H1 (cell line): ENCODE measurements around the gene SAMD4A. TPM values are rescaled to one million over a fixed set of nuclear protein-coding genes. Genes with fewer than 3 reads are reported as not detected.

ENCODE experiments used
- CEBPB ChIP-seq: IDR thresholded peaks from 2 replicates; pipeline ENCODE4 v1.6.1; 2012; ENCODE audit warnings: low read depth, low read length
- RAD21 ChIP-seq, 2 experiments: IDR thresholded peaks in 1 of 2; conservative IDR thresholded peaks in 1 of 2; 2 replicates each; pipeline ENCODE4 v1.6.1; 2011; ENCODE audit warnings: low read depth in 2 of 2, low read length in 2 of 2, improper control_type of control experiment in 1 of 2, inconsistent platforms in 1 of 2, mild to moderate bottlenecking in 1 of 2, moderate library complexity in 1 of 2
- SIRT6 ChIP-seq: IDR thresholded peaks from one replicate; pipeline ENCODE4 v1.7.1; 2012; ENCODE audit warnings: low read length, inconsistent platforms
- SIX5 ChIP-seq: IDR thresholded peaks from 2 replicates; pipeline ENCODE4 v1.6.1; 2011; ENCODE audit warnings: mild to moderate bottlenecking, low read depth, low read length
- TAF1 ChIP-seq: IDR thresholded peaks from 2 replicates; pipeline ENCODE4 v1.6.1; 2011; ENCODE audit warnings: mild to moderate bottlenecking, low read depth, low read length
- polyA plus RNA-seq, 7 experiments: library from polyadenylated mRNA; depleted of rRNA in 3 of 7; stranded (reverse) in 5 of 7; unstranded in 2 of 7; fragments of >200 nt in 5 of 7; fragments of 200-250 nt in 2 of 7; gene quantifications; 1 replicate in 5 of 7; 2 replicates in 1 of 7; 4 replicates in 1 of 7; pipeline versions ENCODE4 v1.2.1 to v1.2.3, GENCODE V29; 2011 to 2013; ENCODE audit warnings: missing spikeins in 2 of 7, mixed read lengths in 2 of 7
- total RNA-seq: library from RNA; stranded (reverse); fragmentation: NEBNext Ultra II Directional; extraction: Animal tissue kit (Norgen Biotek cat#: 25700); gene quantifications from 2 replicates; pipeline ENCODE4 v1.2.1, GENCODE V29; 2021

SAMD4A gene
- total and polyA plus RNA-seq, 2 of the 8 experiments (the other 6 are each of a cell fraction or from before 2014, with no cell fraction given), result 2.4 to 12.3 TPM

GRCh38 chr14:54767139-54767431, 200.2 kb downstream of the SAMD4A start (continued):
- TF ChIP-seq RAD21 (IDR thresholded peaks at IDR 0.05 in 1 of 2, conservative IDR thresholded peaks at IDR 0.05 in 1 of 2; ENCODE audit: low read depth in 2 of 2, low read length in 2 of 2), result no peak
- no peak for TF ChIP-seq TAF1
- no peak for TF ChIP-seq CEBPB
- no peak for TF ChIP-seq SIRT6
- no peak for TF ChIP-seq SIX5
